IPS DF 6.9 (cell line): ENCODE results near the gene SKA3.

Experiments
- DNase-seq: peaks from one replicate; pipeline ENCODE4 v3.0.0-alpha.2; 2013; ENCODE audit warnings: low read depth, low spot score
- H3K27ac ChIP-seq: one replicate; pipeline ENCODE4 v1.5.1; 2013; ENCODE audit warnings: low read length, control low read depth
- H3K27me3 ChIP-seq: 2 replicates; pipeline ENCODE4 v1.6.1; 2013; ENCODE audit warnings: mild to moderate bottlenecking, low read length; ENCODE audit not compliant: control insufficient read depth, insufficient read depth
- H3K36me3 ChIP-seq: 2 replicates; pipeline ENCODE4 v1.6.1; 2013; ENCODE audit warnings: low read length; ENCODE audit not compliant: control insufficient read depth, insufficient read depth
- H3K4me1 ChIP-seq: 2 replicates; pipeline ENCODE4 v1.6.1; 2013; ENCODE audit warnings: low read length; ENCODE audit not compliant: control insufficient read depth, insufficient read depth
- H3K4me3 ChIP-seq: 2 replicates; pipeline ENCODE4 v1.5.1; 2013; ENCODE audit warnings: mild to moderate bottlenecking, low read length
- H3K9me3 ChIP-seq: 2 replicates; pipeline ENCODE4 v1.6.1; 2013; ENCODE audit warnings: low read length, inconsistent platforms; ENCODE audit not compliant: control insufficient read depth, insufficient read depth
- WGBS: extraction: QIAGEN DNeasy Blood & Tissue Kit; methylation state at CpG from one replicate; pipeline ENCODE4 v1.1.7; 2013; ENCODE audit warnings: mixed read lengths, missing lambda C conversion rate; ENCODE audit not compliant: insufficient read length, insufficient coverage; 5-methylcytosine and 5-hydroxymethylcytosine counted together

The SKA3 gene

DNA sequence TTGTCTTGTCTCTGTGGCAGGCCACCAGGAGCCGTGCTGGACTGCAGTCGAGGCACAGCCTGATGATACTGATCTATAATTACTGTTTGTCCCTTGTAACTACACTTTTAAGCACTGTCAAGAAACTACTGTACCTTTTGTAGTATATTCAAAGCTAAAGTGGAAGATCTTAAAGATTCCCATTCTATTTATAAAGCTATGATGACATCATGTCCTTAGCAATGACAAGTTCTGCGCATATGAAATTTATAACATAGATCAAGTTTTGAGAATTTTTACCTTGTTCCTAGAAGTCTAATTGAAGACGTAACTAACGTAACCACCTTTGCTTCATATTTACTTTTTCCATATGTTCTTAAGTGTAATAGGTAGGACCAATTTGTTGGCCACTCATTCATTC, 58.2 kb downstream of the SKA3 start:
- no peaks in the 10 kb centered on the region for H3K36me3 ChIP-seq
- H3K9me3 ChIP-seq: no peaks in the 10 kb centered on the region
- no peaks in the 10 kb centered on the region for H3K27me3 ChIP-seq
- no peak overlapping the region for H3K4me3 ChIP-seq
- H3K4me1 ChIP-seq: no peaks in the 10 kb centered on the region
- no peak overlapping the region for H3K27ac ChIP-seq
- no CpG with 5 or more reads among the region's 5 CpGs for WGBS
- DNase-seq: no peak

DNA sequence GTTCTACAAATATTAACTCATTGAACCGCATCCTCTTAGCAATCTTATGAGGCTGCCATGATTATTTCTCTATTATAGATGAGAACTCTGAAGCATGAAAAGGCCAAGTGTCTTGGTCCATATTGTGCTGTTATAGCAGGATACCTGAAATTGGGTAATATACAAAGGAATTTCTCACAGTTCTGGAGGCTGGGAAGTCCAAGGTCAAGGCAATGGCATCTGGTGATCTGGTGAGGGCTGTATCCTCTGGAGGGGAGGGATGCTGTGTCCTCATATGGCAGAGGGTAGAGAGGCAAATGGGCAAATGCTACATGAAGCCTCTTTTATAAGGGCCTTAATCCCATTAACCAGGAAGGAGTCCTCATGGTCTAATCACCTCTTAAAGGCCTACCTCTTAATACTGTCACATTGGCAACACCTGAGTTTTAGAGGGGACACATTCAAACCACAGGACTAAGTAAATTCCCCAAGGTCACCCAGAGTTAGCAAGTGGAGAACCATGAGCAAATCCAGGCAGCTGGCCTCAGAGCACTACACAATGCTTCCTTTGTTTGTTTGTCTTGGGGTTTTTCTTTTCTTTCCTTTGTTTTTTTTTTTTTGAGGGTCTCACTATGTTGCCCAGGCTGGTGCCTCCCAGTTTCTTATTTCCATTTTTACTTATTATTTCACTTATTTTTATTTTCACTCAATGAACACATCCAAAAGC, 59.1 kb downstream of the SKA3 start:
- DNase-seq: no peak
- Histone ChIP-seq H3K9me3 (no peaks in the 10 kb centered on the region), H3K27ac (no peak overlapping the region), H3K4me1 (no peaks in the 10 kb centered on the region), H3K27me3 (no peaks in the 10 kb centered on the region), H3K36me3 (no peaks in the 10 kb centered on the region), H3K4me3 (no peak overlapping the region)
- WGBS: no CpG with 5 or more reads among the region's 1 CpG

DNA sequence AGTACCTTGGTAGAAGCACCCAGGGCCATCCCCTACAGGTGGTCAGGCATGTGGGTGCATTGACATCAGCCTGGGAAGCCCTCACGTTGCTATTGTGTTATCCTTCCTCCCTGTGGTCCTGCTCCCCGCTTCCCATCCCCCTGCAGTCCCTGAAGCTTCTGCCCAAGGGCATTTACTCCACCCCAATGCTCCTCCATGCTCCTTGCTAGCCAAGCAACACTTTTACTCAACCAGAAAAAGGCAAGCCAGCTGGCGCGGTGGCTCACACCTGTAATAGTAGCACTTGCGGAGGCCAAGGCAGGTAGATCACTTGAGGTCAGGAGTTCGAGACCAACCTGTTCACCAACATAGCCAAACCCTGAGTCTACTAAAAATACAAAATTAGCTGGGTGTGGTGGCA, 60.2 kb downstream of the SKA3 start:
- WGBS: no CpG with 5 or more reads among the region's 6 CpGs
- Histone ChIP-seq H3K4me1 (no peaks in the 10 kb centered on the region), H3K9me3 (no peaks in the 10 kb centered on the region), H3K27me3 (no peaks in the 10 kb centered on the region), H3K4me3 (no peak overlapping the region), H3K36me3 (no peaks in the 10 kb centered on the region), H3K27ac (no peak overlapping the region)
- no peak for DNase-seq

DNA sequence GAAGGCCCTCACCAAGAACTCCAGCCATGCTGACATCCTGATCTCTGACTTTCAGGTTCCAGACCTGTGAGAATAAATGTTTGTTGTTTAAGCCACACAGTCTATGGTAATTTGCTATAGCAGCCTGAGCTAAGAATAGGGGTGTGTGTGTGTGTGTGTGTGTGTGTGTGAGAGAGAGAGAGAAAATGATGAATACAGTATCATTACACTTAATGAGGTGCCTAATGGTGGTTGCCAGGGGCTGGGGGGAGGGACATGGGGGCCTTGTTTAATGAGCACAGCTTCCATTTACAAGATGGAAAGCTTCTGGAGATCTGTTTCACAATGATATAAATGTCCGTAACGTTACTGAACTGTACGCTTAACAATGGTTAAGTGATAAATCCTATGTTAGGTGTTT, 61.1 kb downstream of the SKA3 start:
- H3K36me3 ChIP-seq: no peaks in the 10 kb centered on the region
- no peaks in the 10 kb centered on the region for H3K4me1 ChIP-seq
- no peak for DNase-seq
- no peak overlapping the region for H3K4me3 ChIP-seq
- no peaks in the 10 kb centered on the region for H3K27me3 ChIP-seq
- no peak overlapping the region for H3K27ac ChIP-seq
- no peaks in the 10 kb centered on the region for H3K9me3 ChIP-seq
- WGBS: no CpG with 5 or more reads among the region's 3 CpGs

DNA sequence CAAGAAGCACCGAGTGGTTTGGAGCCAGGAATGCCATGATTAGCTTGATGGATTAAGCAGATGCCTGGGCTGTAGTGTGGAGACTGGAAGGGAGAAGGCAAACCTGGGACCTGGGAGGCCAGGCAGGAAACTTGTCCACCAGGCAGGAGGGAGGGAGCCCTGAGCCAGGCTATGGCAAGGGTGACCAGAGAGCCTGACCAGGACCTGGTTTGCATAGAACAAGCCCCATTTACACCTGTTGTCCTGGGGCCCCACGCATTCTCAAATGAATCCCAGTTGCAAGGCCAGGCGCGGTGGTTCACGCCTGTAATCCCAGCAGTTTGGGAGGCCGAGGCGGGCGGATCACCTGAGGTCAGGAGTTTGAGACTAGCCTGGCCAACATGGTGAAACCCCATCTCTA, 64.8 kb downstream of the SKA3 start:
- no peak overlapping the region for H3K27ac ChIP-seq
- no peaks in the 10 kb centered on the region for H3K36me3 ChIP-seq
- H3K9me3 ChIP-seq: no peaks in the 10 kb centered on the region
- no peaks in the 10 kb centered on the region for H3K27me3 ChIP-seq
- no peak for DNase-seq
- no peak overlapping the region for H3K4me3 ChIP-seq
- no peaks in the 10 kb centered on the region for H3K4me1 ChIP-seq
- no CpG with 5 or more reads among the region's 8 CpGs for WGBS

DNA sequence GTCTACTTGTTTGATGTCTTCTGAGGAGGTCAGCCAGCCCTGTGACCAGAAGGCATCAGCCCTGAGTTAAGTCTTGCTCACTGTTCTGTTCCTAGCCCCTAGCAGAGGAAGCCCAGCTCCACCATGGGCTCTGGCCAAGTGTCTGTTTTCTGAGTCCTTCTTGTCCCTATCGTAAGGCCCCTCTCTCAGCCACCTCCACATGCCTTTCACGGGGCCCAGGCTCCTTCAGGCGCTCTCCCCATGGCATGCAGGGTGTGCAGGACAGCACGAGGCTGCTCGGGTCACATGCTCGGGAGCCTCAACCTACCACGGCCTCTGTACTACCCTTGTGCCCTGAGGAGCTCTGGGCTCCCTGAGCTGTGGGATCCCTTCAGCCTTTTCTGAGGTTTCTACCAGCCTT, 67.2 kb downstream of the SKA3 start:
- no peaks in the 10 kb centered on the region for H3K9me3 ChIP-seq
- no peak overlapping the region for H3K4me3 ChIP-seq

DNA sequence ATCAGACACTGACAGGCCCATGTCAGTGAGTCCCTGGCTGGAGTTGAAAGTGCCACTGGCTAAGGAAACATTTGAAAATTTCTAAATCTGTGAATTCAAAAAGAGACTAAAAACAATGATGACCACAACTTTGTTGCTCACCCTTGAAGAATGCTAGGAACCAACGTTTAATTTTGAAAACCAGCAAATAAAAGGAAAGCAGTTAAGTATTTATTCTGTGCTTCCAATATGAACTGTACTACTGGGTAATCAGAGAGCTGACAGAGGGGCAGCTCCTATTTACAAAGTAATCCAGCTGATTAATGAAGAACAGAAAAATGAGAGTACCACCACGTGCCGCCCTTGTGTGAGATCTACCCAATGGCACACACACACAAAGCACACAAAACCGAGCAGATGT, 70.3 kb downstream of the SKA3 start:
- Histone ChIP-seq H3K9me3 (no peaks in the 10 kb centered on the region), H3K27me3 (no peaks in the 10 kb centered on the region), H3K36me3 (no peaks in the 10 kb centered on the region), H3K4me1 (no peaks in the 10 kb centered on the region; the same call in 1 of the 2 replicates), H3K4me3 (no peak overlapping the region), H3K27ac (no peak overlapping the region)
- no CpG with 5 or more reads among the region's 4 CpGs for WGBS
- no peak for DNase-seq

More for the DNA sequence above, 67.2 kb downstream of the SKA3 start:
- no peak for DNase-seq
- Histone ChIP-seq H3K27ac (no peak overlapping the region), H3K27me3 (no peaks in the 10 kb centered on the region), H3K4me1 (no peaks in the 10 kb centered on the region; the same call in 1 of the 2 replicates), H3K36me3 (no peaks in the 10 kb centered on the region)
- WGBS: no CpG with 5 or more reads among the region's 7 CpGs

DNA sequence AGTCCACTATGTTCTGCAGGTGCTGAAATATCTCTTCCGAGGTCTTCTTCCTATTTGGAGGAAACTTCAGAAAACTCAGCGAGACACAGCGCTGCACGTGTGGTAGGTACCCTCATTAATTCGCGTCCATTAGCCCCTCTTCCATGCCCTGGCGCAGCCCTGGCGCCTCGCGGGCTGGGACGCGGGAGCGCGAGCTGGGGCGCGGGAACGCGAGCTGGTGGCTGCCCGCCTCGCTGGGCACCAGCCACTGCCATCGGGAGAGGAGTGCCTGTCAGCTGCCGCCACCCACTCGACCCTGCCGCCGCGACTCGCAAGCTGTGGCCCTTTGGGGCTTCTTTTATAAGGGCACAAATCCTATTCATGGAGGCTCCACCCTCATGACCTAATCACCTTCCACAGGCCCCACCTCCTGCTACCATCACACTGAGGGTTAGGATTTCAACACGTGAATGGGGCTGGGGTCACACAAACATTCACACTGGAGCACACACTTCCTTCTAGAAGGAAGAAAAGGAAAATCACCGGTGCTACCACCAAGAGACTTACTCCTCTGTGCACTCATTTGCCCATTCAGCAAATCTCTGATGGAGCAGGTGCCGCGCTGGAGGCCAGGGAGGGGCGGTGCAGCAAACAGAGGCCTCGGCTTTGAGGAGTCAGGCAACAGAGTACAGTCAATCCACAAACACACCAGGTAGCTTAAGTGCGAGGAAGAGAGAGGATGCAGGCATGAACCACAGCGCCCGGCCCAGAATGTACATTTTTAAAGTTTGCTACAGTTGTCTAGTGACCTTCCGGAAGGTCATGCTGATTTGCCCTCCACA, 71.9 kb downstream of the SKA3 start:
- H3K36me3 ChIP-seq: no peaks in the 10 kb centered on the region
- H3K27ac ChIP-seq: no peak overlapping the region
- no peak overlapping the region for H3K4me3 ChIP-seq
- H3K27me3 ChIP-seq: no peaks in the 10 kb centered on the region
- H3K4me1 ChIP-seq: no peaks in the 10 kb centered on the region; the same call in 1 of the 2 replicates
- no CpG with 5 or more reads among the region's 37 CpGs for WGBS
- H3K9me3 ChIP-seq: no peaks in the 10 kb centered on the region
- no peak for DNase-seq
